GM19372 (cell line): ENCODE data around the gene MAMSTR.
"Not testable (repeated sequence)": the region's sequence is repeated elsewhere in the genome, so short reads cannot be mapped to it uniquely, and the experiment has no call there.

Experiments
- ATAC-seq: cut with Tn5 transposase; IDR thresholded peaks from one replicate; pipeline ENCODE4 v1.9.1; 2021; ENCODE audit warnings: mild to moderate bottlenecking, low read depth, moderate library complexity; ENCODE audit not compliant: unreplicated experiment

MAMSTR gene, protein sequence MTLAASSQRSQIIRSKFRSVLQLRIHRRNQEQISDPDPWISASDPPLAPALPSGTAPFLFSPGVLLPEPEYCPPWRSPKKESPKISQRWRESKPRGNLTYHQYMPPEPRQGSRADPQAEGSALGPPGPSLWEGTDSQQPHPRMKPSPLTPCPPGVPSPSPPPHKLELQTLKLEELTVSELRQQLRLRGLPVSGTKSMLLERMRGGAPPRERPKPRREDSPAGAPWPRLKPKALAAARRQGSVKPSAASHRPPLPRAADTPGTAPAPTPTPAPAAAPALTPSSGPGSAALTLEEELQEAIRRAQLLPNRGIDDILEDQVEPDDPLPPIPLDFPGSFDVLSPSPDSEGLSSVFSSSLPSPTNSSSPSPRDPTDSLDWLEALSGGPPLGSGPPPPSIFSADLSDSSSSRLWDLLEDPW

GRCh38 chr19:48719263-48720171 is at the start of gene MAMSTR:
TSS of gene MAMSTR (minus strand) at chr19:48719725. CDS start at chr19:48719031, 694 bp downstream.
- ATAC-seq, result no peak

DNA sequence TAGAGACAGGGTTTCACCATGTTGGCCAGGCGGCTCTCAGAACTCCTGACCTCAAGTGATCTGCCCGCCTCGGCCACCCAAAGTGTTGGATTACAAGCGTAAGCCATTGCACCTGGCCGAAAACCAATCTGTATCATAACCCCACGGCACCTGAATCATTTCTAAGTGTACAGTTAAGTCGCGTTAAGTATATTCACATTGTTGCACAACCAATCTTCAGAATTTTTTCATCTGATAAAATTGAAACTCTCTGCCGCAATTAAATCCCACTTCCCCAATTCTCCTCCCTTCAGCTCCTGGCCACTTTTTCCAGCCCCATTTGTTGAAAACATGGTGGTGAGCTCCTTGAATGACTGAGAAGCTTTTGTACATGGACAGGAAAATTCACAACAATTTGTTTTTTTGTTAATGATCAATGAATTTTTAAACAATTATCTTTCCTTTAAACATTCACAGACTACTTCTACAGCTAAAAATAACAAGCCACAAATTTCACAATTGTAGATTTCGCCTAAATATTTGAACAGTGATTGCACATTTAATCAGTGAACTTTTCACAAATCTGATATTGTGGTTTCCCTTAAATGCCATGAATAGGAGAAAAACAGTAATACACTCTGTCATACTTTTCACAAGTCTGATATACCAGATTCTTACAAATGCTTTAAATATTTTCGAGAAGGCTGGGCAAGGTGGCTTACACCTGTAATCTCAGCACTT is 49.6 kb upstream of the MAMSTR start:
- ATAC-seq, result no peak

DNA sequence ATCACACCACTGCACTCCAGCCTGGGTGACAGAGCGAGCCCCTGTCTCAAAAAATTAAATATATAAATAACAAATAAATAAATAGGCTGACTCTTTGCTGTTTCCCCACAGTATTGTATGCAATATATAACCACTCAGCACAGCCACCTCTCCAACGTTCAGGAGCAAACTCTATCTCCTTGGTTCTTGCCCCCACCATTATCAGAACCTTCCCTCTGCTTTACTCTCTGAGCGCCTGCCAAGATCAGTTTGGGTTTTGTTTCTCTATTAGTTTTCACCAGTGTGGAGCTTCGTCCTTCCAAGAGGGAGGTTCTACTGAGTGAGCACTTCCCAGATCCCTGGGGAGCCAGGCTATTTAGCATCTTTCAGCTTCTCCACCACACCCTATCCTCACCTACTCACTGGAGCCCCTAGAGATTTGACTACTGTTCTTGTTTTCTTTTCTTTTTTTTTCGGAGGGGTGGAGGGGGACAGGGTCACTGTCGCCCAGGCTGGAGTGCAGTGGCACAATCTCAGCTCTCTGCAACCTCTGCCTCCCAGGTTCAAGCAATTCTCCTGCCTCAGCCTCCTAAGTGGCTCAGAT is 48.7 kb upstream of the MAMSTR start:
- not testable (repeated sequence) for ATAC-seq

DNA sequence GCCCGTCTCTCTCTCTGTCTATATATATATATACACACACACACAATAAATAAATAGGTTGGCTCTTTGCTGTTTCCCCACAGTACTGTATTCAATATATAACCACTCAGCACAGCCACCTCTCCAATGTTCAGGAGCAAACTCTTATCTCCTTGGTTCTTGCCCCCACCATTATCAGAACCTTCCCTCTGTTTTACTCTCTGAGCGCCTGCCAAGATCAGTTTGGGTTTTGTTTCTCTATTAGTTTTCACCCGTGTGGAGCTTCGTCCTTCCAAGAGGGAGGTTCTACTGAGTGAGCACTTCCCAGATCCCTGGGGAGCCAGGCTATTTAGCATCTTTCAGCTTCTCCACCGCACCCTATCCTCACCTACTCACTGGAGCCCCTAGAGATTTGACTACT is 46.3 kb upstream of the MAMSTR start:
- ATAC-seq, result not testable (repeated sequence)

DNA sequence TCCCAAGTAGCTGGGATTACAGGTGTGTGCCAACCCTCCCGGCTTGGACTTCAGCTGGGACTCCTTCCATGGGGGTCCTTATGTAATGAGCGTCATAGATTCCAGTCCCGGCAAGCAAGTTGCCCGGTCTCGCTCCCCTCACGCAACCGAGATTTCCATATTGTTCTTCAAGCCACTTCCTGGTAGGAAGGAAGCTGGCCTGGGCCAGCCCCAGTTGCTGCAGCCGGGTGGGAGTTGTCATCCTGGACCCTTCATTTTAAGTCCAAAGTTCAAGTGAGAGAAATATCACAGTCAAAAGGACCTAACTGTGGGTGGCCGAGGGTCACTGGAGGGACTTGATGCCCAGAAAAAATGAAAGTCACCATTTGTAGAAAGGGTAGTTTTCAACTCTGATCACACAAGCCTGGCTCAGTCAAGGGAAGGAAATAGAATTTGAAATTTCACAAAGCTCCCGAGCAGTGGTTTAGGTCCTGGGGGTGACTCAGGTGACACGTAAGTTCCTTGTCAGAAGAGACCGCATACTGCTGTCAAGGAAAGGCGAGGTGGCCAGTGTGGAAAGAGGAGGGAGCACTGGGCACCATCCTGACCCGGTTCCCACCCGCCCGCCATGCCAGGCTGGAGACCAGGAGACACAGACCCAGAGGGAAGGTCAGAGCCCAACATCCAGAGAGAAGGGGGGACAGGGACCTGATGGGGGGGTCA is 41.1 kb upstream of the MAMSTR start:
- no peak for ATAC-seq

- ATAC-seq, result no peak
Observed at GRCh38 chr19:48757741-48758144, 38.2 kb upstream of the MAMSTR start.

GRCh38 chr19:48757089-48757675 is 37.7 kb upstream of the MAMSTR start:
- ATAC-seq, result no peak

DNA sequence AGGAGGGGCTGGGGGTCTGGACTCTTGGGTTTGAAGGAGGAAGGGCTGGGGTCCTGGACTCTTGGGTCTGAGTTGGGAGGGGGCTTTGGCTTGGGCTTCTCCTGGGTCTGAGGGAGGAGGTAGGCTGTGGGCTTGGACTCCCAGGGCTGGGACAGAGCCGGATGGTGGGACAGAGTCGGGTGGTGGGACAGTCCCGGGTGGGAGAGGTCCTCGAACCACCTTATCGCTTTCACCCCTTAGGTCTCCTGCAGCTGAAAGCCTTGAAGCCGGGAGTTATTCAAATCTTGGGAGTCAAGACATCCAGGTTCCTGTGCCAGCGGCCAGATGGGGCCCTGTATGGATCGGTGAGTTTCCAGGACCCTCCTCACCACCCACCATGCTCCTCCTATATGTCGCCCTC is 37.2 kb upstream of the MAMSTR start:
- ATAC-seq, result no peak

DNA sequence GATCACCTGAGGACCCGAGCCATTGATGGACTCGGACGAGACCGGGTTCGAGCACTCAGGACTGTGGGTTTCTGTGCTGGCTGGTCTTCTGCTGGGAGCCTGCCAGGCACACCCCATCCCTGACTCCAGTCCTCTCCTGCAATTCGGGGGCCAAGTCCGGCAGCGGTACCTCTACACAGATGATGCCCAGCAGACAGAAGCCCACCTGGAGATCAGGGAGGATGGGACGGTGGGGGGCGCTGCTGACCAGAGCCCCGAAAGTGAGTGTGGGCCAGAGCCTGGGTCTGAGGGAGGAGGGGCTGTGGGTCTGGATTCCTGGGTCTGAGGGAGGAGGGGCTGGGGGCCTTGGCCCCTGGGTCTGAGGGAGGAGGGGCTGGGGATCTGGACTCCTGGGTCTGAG is 36.7 kb upstream of the MAMSTR start:
- no peak for ATAC-seq

- no peak for ATAC-seq
Observed at GRCh38 chr19:48755787-48756186, 36.3 kb upstream of the MAMSTR start.

- ATAC-seq, result no peak
Observed at GRCh38 chr19:48755084-48755641, 35.6 kb upstream of the MAMSTR start, which contains the start of gene FGF21. TSS of gene FGF21 (plus strand) at chr19:48755524. CDS start at chr19:48756237, 713 bp downstream.

GRCh38 chr19:48752496-48753365 is 33.2 kb upstream of the MAMSTR start, which contains the start of gene FUT1:
TSS of gene FUT1 (minus strand) at chr19:48752641. CDS start at chr19:48751281, 1,360 bp downstream.
- no peak for ATAC-seq

GRCh38 chr19:48751845-48752495 is 32.4 kb upstream of the MAMSTR start:
- no peak for ATAC-seq

DNA sequence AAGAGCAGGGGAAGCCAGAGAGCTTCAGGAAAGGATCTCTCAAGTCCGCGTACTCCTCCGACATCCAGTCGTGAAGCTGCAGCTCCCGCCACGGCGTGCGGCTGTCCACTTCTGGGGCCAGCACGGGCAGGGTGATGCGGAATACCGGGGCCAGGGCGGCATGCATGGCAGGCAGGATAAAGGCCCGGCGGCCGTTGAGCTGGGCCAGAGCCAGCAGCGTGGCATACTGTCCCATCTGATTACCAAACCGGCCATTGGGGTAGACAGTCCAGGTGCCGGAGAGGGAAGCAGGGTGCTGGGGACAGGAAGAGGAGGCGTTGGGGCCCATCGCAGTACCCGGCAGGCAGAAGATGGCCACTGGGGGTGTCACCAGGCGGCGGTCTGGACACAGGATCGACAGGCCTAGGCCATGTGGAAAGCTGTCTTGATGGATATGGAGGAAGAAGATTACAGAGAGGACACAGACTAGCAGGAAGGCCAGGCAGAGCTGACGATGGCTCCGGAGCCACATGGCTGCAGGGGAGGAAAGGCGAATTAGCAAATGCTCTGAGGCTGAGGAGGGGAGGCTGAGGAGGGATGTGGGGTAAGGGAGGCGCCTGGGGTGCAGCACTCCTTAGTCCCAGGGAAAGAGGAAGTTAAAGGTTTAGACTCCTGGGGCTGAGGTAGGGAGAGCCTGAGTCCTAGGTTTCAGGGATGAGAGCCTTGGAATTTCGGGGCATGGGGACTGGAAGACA is 31.4 kb upstream of the MAMSTR start:
- ATAC-seq, result no peak

GRCh38 chr19:48750351-48750750 is 30.8 kb upstream of the MAMSTR start:
- no peak for ATAC-seq

- no peak for ATAC-seq
Observed at GRCh38 chr19:48749571-48750198, 30.2 kb upstream of the MAMSTR start.
